MM.1S (cell line): ENCODE measurements around the gene TBC1D10A.

ENCODE experiments used
- DNase-seq: peaks from one replicate; pipeline ENCODE4 v3.0.0-alpha.2; 2015
- H2AFZ ChIP-seq: fragments of 300-600 bp; sonication (generic); 2 replicates; pipeline ENCODE4 v1.6.0; 2016; ENCODE audit warnings: antibody characterized with exemption, low read length
- H3F3A ChIP-seq: fragments of 300-600 bp; sonication (generic); 2 replicates; pipeline ENCODE4 v1.6.1; 2016; ENCODE audit warnings: mild to moderate bottlenecking, antibody characterized with exemption, low read length, moderate library complexity, mixed read lengths; ENCODE audit not compliant: insufficient read depth
- H3K27ac ChIP-seq: fragments of 300-600 bp; sonication (generic); 2 replicates; pipeline ENCODE4 v1.5.1; 2016; ENCODE audit warnings: mild to moderate bottlenecking, low read length
- H3K27me3 ChIP-seq: fragments of 300-600 bp; sonication (generic); replicated peaks from 2 replicates; pipeline ENCODE4 v1.6.0; 2016; ENCODE audit warnings: low read length; ENCODE audit not compliant: insufficient read depth
- H3K36me3 ChIP-seq: fragments of 300-600 bp; sonication (generic); replicated peaks from 2 replicates; pipeline ENCODE4 v1.6.1; 2016; ENCODE audit warnings: mild to moderate bottlenecking, low read length, mixed read lengths; ENCODE audit not compliant: insufficient read depth
- H3K4me1 ChIP-seq: fragments of 300-600 bp; sonication (generic); 2 replicates; pipeline ENCODE4 v1.6.1; 2016; ENCODE audit warnings: low read length, mixed read lengths
- H3K4me2 ChIP-seq: fragments of 300-600 bp; sonication (generic); 2 replicates; pipeline ENCODE4 v1.6.0; 2016; ENCODE audit warnings: low read depth, low read length
- H3K4me3 ChIP-seq: fragments of 300-600 bp; sonication (generic); 2 replicates; pipeline ENCODE4 v1.5.1; 2016; ENCODE audit warnings: low read length, mixed read lengths
- H3K79me2 ChIP-seq: fragments of 300-600 bp; sonication (generic); 2 replicates; pipeline ENCODE4 v1.6.1; 2016; ENCODE audit warnings: mixed run types, low read length, mixed read lengths
- H3K9ac ChIP-seq: fragments of 300-600 bp; sonication (generic); 2 replicates; pipeline ENCODE4 v1.6.1; 2016; ENCODE audit warnings: low read length, mixed read lengths
- H3K9me2 ChIP-seq: fragments of 300-600 bp; sonication (generic); replicated peaks from 2 replicates; pipeline ENCODE4 v1.6.1; 2016; ENCODE audit warnings: mild to moderate bottlenecking, low read length, mixed read lengths; ENCODE audit not compliant: insufficient read depth
- H3K9me3 ChIP-seq: fragments of 300-600 bp; sonication (generic); replicated peaks from 2 replicates; pipeline ENCODE4 v1.6.1; 2016; ENCODE audit warnings: mild to moderate bottlenecking, low read length, mixed read lengths; ENCODE audit not compliant: insufficient read depth
- H4K20me1 ChIP-seq: fragments of 300-600 bp; sonication (generic); 2 replicates; pipeline ENCODE4 v1.6.1; 2016; ENCODE audit warnings: mild to moderate bottlenecking, low read length, moderate library complexity, mixed read lengths; ENCODE audit not compliant: insufficient read depth
- CTCF ChIP-seq: fragments of 300-600 bp; sonication (generic); IDR thresholded peaks from 2 replicates; pipeline ENCODE4 v1.5.1; 2016; ENCODE audit warnings: antibody characterized with exemption, low read length, mixed read lengths
- EZH2 ChIP-seq: fragments of 300-600 bp; sonication (generic); optimal IDR thresholded peaks from 2 replicates; pipeline ENCODE3; 2017; ENCODE audit warnings: low read depth, mild to moderate bottlenecking, antibody characterized with exemption, low read length, mixed read lengths
- EZH2phosphoT487 ChIP-seq: fragments of 300-600 bp; sonication (generic); IDR thresholded peaks from 2 replicates; pipeline ENCODE4 v1.6.1; 2018; ENCODE audit warnings: antibody characterized with exemption, low read length

The TBC1D10A gene

GRCh38 chr22:30261134-30261533 is 65.6 kb downstream of the TBC1D10A start:
- Histone ChIP-seq H3K4me1 (peaks cover 5% of the 10 kb centered on the region), H3K79me2 (no peaks in the 10 kb centered on the region), H3K4me2 (no peak overlapping the region), H4K20me1 (no peaks in the 10 kb centered on the region), H3K9me2 (no peaks in the 10 kb centered on the region), H3K4me3 (no peak overlapping the region), H3K9ac (no peak overlapping the region), H3F3A (no peaks in the 10 kb centered on the region), H3K36me3 (no peaks in the 10 kb centered on the region), H3K27ac (no peak overlapping the region), H2AFZ (no peak overlapping the region), H3K27me3 (peaks cover 80% of the 10 kb centered on the region), H3K9me3 (no peaks in the 10 kb centered on the region)
- TF ChIP-seq EZH2 (no peak), EZH2phosphoT487 (no peak), CTCF (no peak)
- DNase-seq = no peak

- peaks cover 5% of the 10 kb centered on the region for H3K4me1 ChIP-seq
- H3K4me2 ChIP-seq = no peak overlapping the region
- H3K36me3 ChIP-seq = no peaks in the 10 kb centered on the region
- H2AFZ ChIP-seq = no peak overlapping the region
- no peak overlapping the region for H3K4me3 ChIP-seq
- H3K9ac ChIP-seq = no peak overlapping the region
- H3K9me3 ChIP-seq = no peaks in the 10 kb centered on the region
- no peaks in the 10 kb centered on the region for H3K9me2 ChIP-seq
- no peaks in the 10 kb centered on the region for H3K79me2 ChIP-seq
- TF ChIP-seq EZH2 = no peak
- TF ChIP-seq EZH2phosphoT487 = no peak
- TF ChIP-seq CTCF = no peak
- H3K27ac ChIP-seq = no peak overlapping the region
- H3F3A ChIP-seq = no peaks in the 10 kb centered on the region
- H4K20me1 ChIP-seq = no peaks in the 10 kb centered on the region
- DNase-seq = no peak
- H3K27me3 ChIP-seq = peaks cover 75% of the 10 kb centered on the region
Measured at GRCh38 chr22:30260682-30261081, 66.1 kb downstream of the TBC1D10A start.

DNA sequence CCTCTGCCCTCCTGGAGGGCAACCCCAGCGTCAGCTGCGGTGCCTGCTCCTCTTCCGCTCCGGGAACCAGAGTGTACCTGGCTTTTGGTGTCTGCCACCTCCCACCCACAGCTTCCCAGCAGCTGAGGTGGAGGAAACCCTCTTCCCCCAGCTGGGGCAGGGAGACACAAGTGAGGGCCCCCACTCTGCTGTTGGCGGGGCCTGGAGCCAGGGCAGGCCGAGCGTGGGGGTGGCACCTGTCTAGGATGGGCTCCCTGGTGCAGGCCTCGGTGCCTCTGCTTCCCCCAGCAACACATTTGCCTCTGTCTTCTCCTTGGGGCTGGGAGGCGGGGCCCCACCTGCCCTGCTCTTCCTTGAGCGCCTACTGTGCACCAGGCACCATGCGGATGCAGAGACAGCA is 66.5 kb downstream of the TBC1D10A start:
- Histone ChIP-seq H2AFZ (no peak overlapping the region), H3K4me1 (peaks cover 5% of the 10 kb centered on the region)

More for the DNA sequence above, 66.5 kb downstream of the TBC1D10A start:
- Histone ChIP-seq H3F3A (no peaks in the 10 kb centered on the region), H3K4me3 (no peak overlapping the region), H3K79me2 (no peaks in the 10 kb centered on the region), H3K27me3 (peaks cover 71% of the 10 kb centered on the region), H3K27ac (no peak overlapping the region), H4K20me1 (no peaks in the 10 kb centered on the region), H3K9me3 (no peaks in the 10 kb centered on the region), H3K36me3 (no peaks in the 10 kb centered on the region), H3K4me2 (no peak overlapping the region), H3K9ac (no peak overlapping the region), H3K9me2 (no peaks in the 10 kb centered on the region)
- TF ChIP-seq EZH2 (no peak), CTCF (no peak), EZH2phosphoT487 (no peak)
- no peak for DNase-seq
